Muscle layer of duodenum (tissue), 2 donors: ENCODE measurements around the gene RAVER1.
A peak's percentile ranks its signal among the peaks of the same experiment; 100 is the strongest.

Source experiments
- H3K27ac ChIP-seq: one replicate; pipeline ENCODE4 v1.7.0; 2013; ENCODE audit warnings: mild to moderate bottlenecking, low read length
- H3K27me3 ChIP-seq: one replicate; pipeline ENCODE4 v1.7.0; 2013; ENCODE audit warnings: low read depth, mild to moderate bottlenecking, control low read depth, low read length
- H3K36me3 ChIP-seq, 2 donors: one replicate each; pipeline ENCODE4 v1.7.0; 2013; ENCODE audit warnings: low read length in 2 of 2, control low read depth in 1 of 2, mild to moderate bottlenecking in 1 of 2; ENCODE audit not compliant: insufficient read depth in 2 of 2, control insufficient read depth in 1 of 2
- H3K4me1 ChIP-seq, 2 donors: one replicate each; pipeline ENCODE4 v1.7.0; 2013; ENCODE audit warnings: low read length in 2 of 2, mild to moderate bottlenecking in 2 of 2, control low read depth in 1 of 2, moderate library complexity in 1 of 2; ENCODE audit not compliant: insufficient read depth in 2 of 2, control insufficient read depth in 1 of 2
- H3K4me3 ChIP-seq, 2 donors: one replicate each; pipeline ENCODE4 v1.7.0; 2013; ENCODE audit warnings: low read length in 2 of 2, low read depth in 1 of 2, mild to moderate bottlenecking in 1 of 2
- H3K9me3 ChIP-seq, 2 donors: one replicate each; pipeline ENCODE4 v1.7.0; 2013; ENCODE audit warnings: low read length in 2 of 2, control low read depth in 1 of 2, mild to moderate bottlenecking in 1 of 2; ENCODE audit not compliant: control insufficient read depth in 1 of 2
- donor health status: healthy.

Gene RAVER1

GRCh38 chr19:10365518-10365917 is 32.2 kb upstream of the RAVER1 start:
- Histone ChIP-seq H3K36me3 (peaks cover 37 to 76% of the 10 kb centered on the region in 2 donors), H3K9me3 (no peaks in the 10 kb centered on the region), H3K4me3 (no peak overlapping the region), H3K4me1 (no peaks in the 10 kb centered on the region), H3K27ac (no peak overlapping the region), H3K27me3 (no peaks in the 10 kb centered on the region)

GRCh38 chr19:10364644-10365043 is 31.3 kb upstream of the RAVER1 start:
- H3K9me3 ChIP-seq = no peaks in the 10 kb centered on the region
- H3K27me3 ChIP-seq = no peaks in the 10 kb centered on the region
- H3K4me1 ChIP-seq = no peaks in the 10 kb centered on the region
- H3K27ac ChIP-seq = no peak overlapping the region
- peaks cover 37 to 76% of the 10 kb centered on the region in 2 donors for H3K36me3 ChIP-seq
- no peak overlapping the region for H3K4me3 ChIP-seq

- peaks cover 37 to 82% of the 10 kb centered on the region in 2 donors for H3K36me3 ChIP-seq
- no peaks in the 10 kb centered on the region for H3K9me3 ChIP-seq
- H3K27ac ChIP-seq = no peak overlapping the region
- H3K27me3 ChIP-seq = no peaks in the 10 kb centered on the region
- H3K4me1 ChIP-seq = no peaks in the 10 kb centered on the region
- no peak overlapping the region for H3K4me3 ChIP-seq
These were observed 30.5 kb upstream of the RAVER1 start for GRCh38 chr19:10363789-10364281.

- no peaks in the 10 kb centered on the region for H3K9me3 ChIP-seq
- no peak overlapping the region for H3K4me3 ChIP-seq
- no peaks in the 10 kb centered on the region for H3K27me3 ChIP-seq
- no peaks in the 10 kb centered on the region for H3K4me1 ChIP-seq
- no peak overlapping the region for H3K27ac ChIP-seq
- H3K36me3 ChIP-seq = peaks cover 31 to 83% of the 10 kb centered on the region in 2 donors
These were observed 28.9 kb upstream of the RAVER1 start for GRCh38 chr19:10362259-10362658.

- H3K27ac ChIP-seq = no peak overlapping the region
- peaks cover 31 to 80% of the 10 kb centered on the region in 2 donors for H3K36me3 ChIP-seq
- H3K27me3 ChIP-seq = no peaks in the 10 kb centered on the region
- no peak overlapping the region for H3K4me3 ChIP-seq
- H3K4me1 ChIP-seq = no peaks in the 10 kb centered on the region
- no peaks in the 10 kb centered on the region for H3K9me3 ChIP-seq
These were observed 28.3 kb upstream of the RAVER1 start for GRCh38 chr19:10361569-10362011.

GRCh38 chr19:10356431-10356830 is 23.1 kb upstream of the RAVER1 start:
- no peak overlapping the region for H3K4me3 ChIP-seq
- peaks cover 17 to 66% of the 10 kb centered on the region in 2 donors for H3K36me3 ChIP-seq
- no peaks in the 10 kb centered on the region for H3K9me3 ChIP-seq
- H3K4me1 ChIP-seq = peaks cover 0 to 12% of the 10 kb centered on the region in 2 donors
- H3K27me3 ChIP-seq = no peaks in the 10 kb centered on the region
- no peak overlapping the region for H3K27ac ChIP-seq

GRCh38 chr19:10353793-10354391 is 20.6 kb upstream of the RAVER1 start:
- H3K27ac ChIP-seq = no peak overlapping the region
- no peaks in the 10 kb centered on the region for H3K9me3 ChIP-seq
- no peaks in the 10 kb centered on the region for H3K27me3 ChIP-seq
- H3K4me3 ChIP-seq = no peak overlapping the region
- H3K4me1 ChIP-seq = peaks cover 0 to 12% of the 10 kb centered on the region in 2 donors
- H3K36me3 ChIP-seq = peaks cover 15 to 67% of the 10 kb centered on the region in 2 donors

- peaks cover 15 to 59% of the 10 kb centered on the region in 2 donors for H3K36me3 ChIP-seq
- peaks cover 0 to 12% of the 10 kb centered on the region in 2 donors for H3K4me1 ChIP-seq
- peak overlapping the region in 1 of 2 donors; percentile 29 for H3K4me3 ChIP-seq
These were observed 19.7 kb upstream of the RAVER1 start for GRCh38 chr19:10352764-10353671.

GRCh38 chr19:10346509-10346908 is 13.2 kb upstream of the RAVER1 start:
- Histone ChIP-seq H3K4me3 (no peak overlapping the region), H3K27me3 (no peaks in the 10 kb centered on the region)

More at GRCh38 chr19:10352764-10353671, 19.7 kb upstream of the RAVER1 start:
- Histone ChIP-seq H3K27ac (no peak overlapping the region), H3K27me3 (no peaks in the 10 kb centered on the region), H3K9me3 (no peaks in the 10 kb centered on the region)

GRCh38 chr19:10344780-10345179 is 11.5 kb upstream of the RAVER1 start:
- no peaks in the 10 kb centered on the region for H3K27me3 ChIP-seq
- no peaks in the 10 kb centered on the region for H3K4me1 ChIP-seq
- H3K36me3 ChIP-seq = peaks cover 0 to 2% of the 10 kb centered on the region in 2 donors
- no peak overlapping the region for H3K27ac ChIP-seq
- no peaks in the 10 kb centered on the region for H3K9me3 ChIP-seq
- no peak overlapping the region for H3K4me3 ChIP-seq

More at GRCh38 chr19:10346509-10346908, 13.2 kb upstream of the RAVER1 start:
- Histone ChIP-seq H3K27ac (no peak overlapping the region), H3K36me3 (peaks cover 8 to 14% of the 10 kb centered on the region in 2 donors), H3K4me1 (no peaks in the 10 kb centered on the region), H3K9me3 (no peaks in the 10 kb centered on the region)

GRCh38 chr19:10343495-10343894 is 10.2 kb upstream of the RAVER1 start:
- H3K4me3 ChIP-seq = no peak overlapping the region
- no peaks in the 10 kb centered on the region for H3K9me3 ChIP-seq
- no peaks in the 10 kb centered on the region for H3K36me3 ChIP-seq
- no peak overlapping the region for H3K27ac ChIP-seq
- no peaks in the 10 kb centered on the region for H3K4me1 ChIP-seq
- no peaks in the 10 kb centered on the region for H3K27me3 ChIP-seq
